Left lung (tissue), 10 donors: ENCODE results near the gene TTC9C. TPM values are rescaled to one million over a fixed set of nuclear protein-coding genes. Genes with fewer than 3 reads are reported as not detected.
A peak's percentile ranks its signal among the peaks of the same experiment; 100 is the strongest.

Experiments
- ATAC-seq: fragments of 200-7000 bp; cut with Tn5 transposase; one replicate; pipeline ENCODE4 v1.9.1; 2020; ENCODE audit warnings: moderate library complexity
- DNase-seq, 4 donors: peaks; one replicate each; pipeline ENCODE4 v3.0.0-alpha.2; 2013 to 2020
- H3K27ac ChIP-seq, 2 donors: fragments of 200-600 bp; sonication (generic) in 1 of 2; one replicate each; pipeline versions ENCODE4 v1.5.0 to v1.8.0; 2020 to 2021
- H3K27me3 ChIP-seq, 2 donors: fragments of 200-600 bp; sonication (generic) in 1 of 2; one replicate each; pipeline versions ENCODE4 v1.5.0 to v1.8.0; 2020 to 2021
- H3K36me3 ChIP-seq, 2 donors: fragments of 200-600 bp; sonication (generic) in 1 of 2; one replicate each; pipeline versions ENCODE4 v1.5.0 to v1.8.0; 2020 to 2021
- H3K4me1 ChIP-seq, 2 donors: fragments of 200-600 bp; one replicate each; pipeline ENCODE4 v1.8.0; 2021
- H3K4me3 ChIP-seq, 2 donors: fragments of 200-600 bp; sonication (generic) in 1 of 2; one replicate each; pipeline versions ENCODE4 v1.5.0 to v1.8.0; 2020 to 2021; ENCODE audit warnings: mild to moderate bottlenecking in 1 of 2
- H3K9me3 ChIP-seq, 2 donors: fragments of 200-600 bp; sonication (generic) in 1 of 2; one replicate each; pipeline versions ENCODE4 v1.5.0 to v1.8.0; 2020 to 2021
- intact Hi-C, 2 donors: fragments of 100-400 bp; cut with DNase I; formaldehyde crosslinking; loops; one replicate each; pipeline versions ENCODE4 v1.11.2 to v1.14.2; 2022
- polyA plus RNA-seq, 6 donors: library from polyadenylated mRNA; unstranded; fragments of 120-200 nt; gene quantifications; one replicate each; pipeline ENCODE4 v1.2.1, GENCODE V29; 2013; ENCODE audit not compliant: insufficient read length in 6 of 6
- total RNA-seq, 2 donors: library from RNA; stranded (reverse); fragmentation: NEBNext Ultra II Directional; extraction: Animal tissue kit (Norgen Biotek cat#: 25700); gene quantifications; one replicate each; pipeline ENCODE4 v1.2.1, GENCODE V29; 2021
- TF ChIP-seq, protein P1 (sequence below), 2 donors: fragments of 200-600 bp; sonication (generic) in 1 of 2; IDR thresholded peaks; one replicate each; pipeline versions ENCODE4 v1.5.0 to v1.8.0; 2021; ENCODE audit warnings: antibody characterized with exemption in 2 of 2
- donor health status: DM: no; HTN: yes; CAD: no.
- donor health status: DM: no; HTN: no; CAD: no.

TTC9C gene
- total and polyA plus RNA-seq, 8 donors: 32.2 to 43.4 (median 38.7) TPM

GRCh38 chr11:62715150-62716130 is 12.8 kb upstream of the TTC9C start:
- TF ChIP-seq, protein P1, sequence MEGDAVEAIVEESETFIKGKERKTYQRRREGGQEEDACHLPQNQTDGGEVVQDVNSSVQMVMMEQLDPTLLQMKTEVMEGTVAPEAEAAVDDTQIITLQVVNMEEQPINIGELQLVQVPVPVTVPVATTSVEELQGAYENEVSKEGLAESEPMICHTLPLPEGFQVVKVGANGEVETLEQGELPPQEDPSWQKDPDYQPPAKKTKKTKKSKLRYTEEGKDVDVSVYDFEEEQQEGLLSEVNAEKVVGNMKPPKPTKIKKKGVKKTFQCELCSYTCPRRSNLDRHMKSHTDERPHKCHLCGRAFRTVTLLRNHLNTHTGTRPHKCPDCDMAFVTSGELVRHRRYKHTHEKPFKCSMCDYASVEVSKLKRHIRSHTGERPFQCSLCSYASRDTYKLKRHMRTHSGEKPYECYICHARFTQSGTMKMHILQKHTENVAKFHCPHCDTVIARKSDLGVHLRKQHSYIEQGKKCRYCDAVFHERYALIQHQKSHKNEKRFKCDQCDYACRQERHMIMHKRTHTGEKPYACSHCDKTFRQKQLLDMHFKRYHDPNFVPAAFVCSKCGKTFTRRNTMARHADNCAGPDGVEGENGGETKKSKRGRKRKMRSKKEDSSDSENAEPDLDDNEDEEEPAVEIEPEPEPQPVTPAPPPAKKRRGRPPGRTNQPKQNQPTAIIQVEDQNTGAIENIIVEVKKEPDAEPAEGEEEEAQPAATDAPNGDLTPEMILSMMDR (IDR thresholded peaks at IDR 0.05): no peak
- Histone ChIP-seq H3K4me1 (peaks cover 5 to 16% of the 10 kb centered on the region in 2 donors), H3K36me3 (peaks cover 4 to 99% of the 10 kb centered on the region in 2 donors), H3K9me3 (no peaks in the 10 kb centered on the region), H3K27me3 (no peaks in the 10 kb centered on the region), H3K27ac (no peak overlapping the region), H3K4me3 (no peak overlapping the region)
- intact Hi-C loops: no loop called here
- no peak for DNase-seq
- ATAC-seq: no peak

DNA sequence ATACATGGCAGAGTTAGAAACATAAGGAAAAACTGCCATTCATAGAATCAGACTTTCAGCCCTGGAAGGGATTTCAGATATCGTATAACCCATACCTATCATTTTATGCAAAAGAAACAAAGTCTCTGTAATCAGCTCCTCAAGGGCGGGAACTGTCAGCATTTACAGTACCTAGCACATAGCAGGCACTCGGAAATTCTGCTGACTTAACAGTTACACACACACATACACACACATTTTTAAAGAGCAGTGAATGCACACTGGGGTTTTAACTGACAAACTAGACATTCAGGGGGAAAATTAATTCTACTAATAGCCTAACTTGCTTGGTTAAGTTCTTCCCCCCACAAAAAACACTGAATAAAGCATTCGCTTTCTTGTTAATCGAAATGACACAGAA is 12.1 kb upstream of the TTC9C start:
- H3K27ac ChIP-seq: no peak overlapping the region
- peaks cover 9 to 99% of the 10 kb centered on the region in 2 donors for H3K36me3 ChIP-seq
- ATAC-seq: no peak

DNA sequence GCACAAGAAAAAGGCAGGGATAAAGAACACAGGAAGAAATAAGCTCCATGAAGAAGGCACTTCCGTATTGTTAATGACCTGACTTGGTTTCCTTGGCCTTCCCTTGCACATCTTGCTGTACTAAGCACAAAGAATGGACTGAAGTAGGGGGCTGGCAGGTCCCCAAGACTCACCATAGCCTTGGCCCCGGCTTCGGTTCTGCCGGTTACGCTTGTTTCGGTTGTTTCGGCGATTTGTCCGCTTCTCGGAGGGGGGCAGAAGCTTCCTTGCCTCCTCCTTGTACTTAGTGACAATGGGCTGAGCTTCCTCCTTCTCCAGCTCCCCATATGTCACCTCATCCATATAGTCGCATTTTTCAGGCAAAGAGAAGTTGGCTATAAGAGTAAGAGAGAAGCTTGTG is 11.5 kb upstream of the TTC9C start:
- no peak overlapping the region for H3K4me3 ChIP-seq
- H3K27ac ChIP-seq: no peak overlapping the region
- intact Hi-C loops: no loop called here
- no peak for ATAC-seq
- DNase-seq: no peak
- TF ChIP-seq, protein P1 (IDR thresholded peaks at IDR 0.05): no peak
- H3K9me3 ChIP-seq: no peaks in the 10 kb centered on the region
- no peaks in the 10 kb centered on the region for H3K27me3 ChIP-seq
- peaks cover 11 to 99% of the 10 kb centered on the region in 2 donors for H3K36me3 ChIP-seq
- H3K4me1 ChIP-seq: peaks cover 4 to 13% of the 10 kb centered on the region in 2 donors

More for the DNA sequence above, 12.1 kb upstream of the TTC9C start:
- H3K27me3 ChIP-seq: no peaks in the 10 kb centered on the region
- H3K4me1 ChIP-seq: peaks cover 4 to 13% of the 10 kb centered on the region in 2 donors
- DNase-seq: no peak
- no peak overlapping the region for H3K4me3 ChIP-seq
- no peaks in the 10 kb centered on the region for H3K9me3 ChIP-seq
- intact Hi-C loops: no loop called here
- TF ChIP-seq, protein P1 (IDR thresholded peaks at IDR 0.05): no peak

GRCh38 chr11:62719302-62719978 is 8.8 kb upstream of the TTC9C start:
- peaks cover 22 to 97% of the 10 kb centered on the region in 2 donors for H3K36me3 ChIP-seq
- intact Hi-C loops: no loop called here
- H3K4me1 ChIP-seq: peaks cover 5 to 15% of the 10 kb centered on the region in 2 donors
- no peak overlapping the region for H3K4me3 ChIP-seq
- H3K9me3 ChIP-seq: no peaks in the 10 kb centered on the region
- TF ChIP-seq, protein P1 (IDR thresholded peaks at IDR 0.05): no peak
- no peak for DNase-seq
- no peak overlapping the region for H3K27ac ChIP-seq
- peak; percentile 38 for ATAC-seq
- no peaks in the 10 kb centered on the region for H3K27me3 ChIP-seq

- DNase-seq: no peak
- ATAC-seq: peak; percentile 25
Measured at GRCh38 chr11:62721994-62722393, 6.3 kb upstream of the TTC9C start.

More at GRCh38 chr11:62721994-62722393, 6.3 kb upstream of the TTC9C start:
- TF ChIP-seq, protein P1 (IDR thresholded peaks at IDR 0.05): no peak
- H3K27ac ChIP-seq: no peak overlapping the region
- no peaks in the 10 kb centered on the region for H3K9me3 ChIP-seq
- H3K36me3 ChIP-seq: peaks cover 22 to 72% of the 10 kb centered on the region in 2 donors
- peaks cover 15 to 29% of the 10 kb centered on the region in 2 donors for H3K4me1 ChIP-seq
- intact Hi-C loops: no loop called here
- H3K4me3 ChIP-seq: no peak overlapping the region
- no peaks in the 10 kb centered on the region for H3K27me3 ChIP-seq
